ENCODE data around the gene CCNK.

The CCNK gene

GRCh38 chr14:99519347-99519881 is 38.2 kb downstream of the CCNK start:
- no peaks in the 10 kb centered on the region for H3K4me1 ChIP-seq (ENCODE audit: insufficient read depth, low read length)
- H2AFZ ChIP-seq (ENCODE audit: low read depth, low read length) = no peak overlapping the region

DNA sequence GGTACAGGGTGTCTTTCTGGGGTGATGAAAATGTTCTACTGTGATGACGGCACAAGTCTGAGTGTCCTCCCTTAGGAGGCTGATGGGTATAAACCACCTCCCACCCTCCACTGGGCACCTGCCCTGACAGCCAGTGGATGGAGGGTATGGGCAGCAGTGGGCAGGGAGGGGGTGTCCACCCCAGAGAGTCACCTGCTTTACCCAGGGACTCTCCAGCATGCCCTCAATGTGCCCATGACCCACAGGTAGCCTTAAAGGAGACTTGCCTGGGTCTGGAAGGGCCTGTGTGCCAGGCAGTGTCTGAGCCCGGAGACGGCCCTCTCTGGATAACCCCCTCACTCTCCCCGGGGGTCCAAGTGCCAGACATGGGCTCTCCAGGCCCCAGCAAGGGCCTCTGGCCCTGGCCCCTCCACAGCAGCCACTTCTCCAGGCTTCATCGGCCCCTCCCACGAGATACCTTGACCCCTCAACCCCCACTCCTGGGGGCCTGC is 38.8 kb downstream of the CCNK start:
- Histone ChIP-seq H3K9ac (ENCODE audit: low read depth, low read length) (no peak overlapping the region), H3K4me3 (ENCODE audit: low read depth in 1 of 2, low read length in 2 of 2) (no peak overlapping the region), H3K9me3 (ENCODE audit: insufficient read depth, low read length, severe bottlenecking) (no peaks in the 10 kb centered on the region), H3K36me3 (ENCODE audit: insufficient read depth, low read length) (peaks cover 3% of the 10 kb centered on the region; the same call in 1 of the 2 replicates), H3K4me2 (ENCODE audit: insufficient read depth, low read length) (no peak overlapping the region), H3K27me3 (ENCODE audit: insufficient read depth, low read length, poor library complexity) (no peaks in the 10 kb centered on the region), H2AFZ (ENCODE audit: low read depth, low read length) (no peak overlapping the region), H3K27ac (ENCODE audit: low read length) (no peak overlapping the region), H3K79me2 (ENCODE audit: insufficient read depth, low read length) (no peaks in the 10 kb centered on the region), H3K4me1 (ENCODE audit: insufficient read depth, low read length) (no peaks in the 10 kb centered on the region), H4K20me1 (ENCODE audit: insufficient read depth, low read length) (peaks cover 45% of the 10 kb centered on the region)
- TF ChIP-seq EZH2 (IDR thresholded peaks at IDR 0.05; ENCODE audit: borderline replicate concordance, low read depth, low read length, severe bottlenecking) = no peak
- no peak for TF ChIP-seq CTCF (IDR thresholded peaks at IDR 0.05; ENCODE audit: borderline replicate concordance, extremely low read depth, low read length, poor library complexity, severe bottlenecking)
- ATAC-seq (ENCODE audit: insufficient read depth, low read depth) (no peak), DNase-seq (no peak)

More at GRCh38 chr14:99519347-99519881, 38.2 kb downstream of the CCNK start:
- no peak overlapping the region for H3K4me3 ChIP-seq (ENCODE audit: low read depth in 1 of 2, low read length in 2 of 2)
- H3K79me2 ChIP-seq (ENCODE audit: insufficient read depth, low read length) = no peaks in the 10 kb centered on the region
- no peak for TF ChIP-seq CTCF (IDR thresholded peaks at IDR 0.05; ENCODE audit: borderline replicate concordance, extremely low read depth, low read length, poor library complexity, severe bottlenecking)
- no peak for TF ChIP-seq EZH2 (IDR thresholded peaks at IDR 0.05; ENCODE audit: borderline replicate concordance, low read depth, low read length, severe bottlenecking)
- no peaks in the 10 kb centered on the region for H3K9me3 ChIP-seq (ENCODE audit: insufficient read depth, low read length, severe bottlenecking)
- ATAC-seq (ENCODE audit: insufficient read depth, low read depth) (no peak), DNase-seq (no peak)
- H3K27me3 ChIP-seq (ENCODE audit: insufficient read depth, low read length, poor library complexity) = no peaks in the 10 kb centered on the region
- H3K27ac ChIP-seq (ENCODE audit: low read length) = no peak overlapping the region
- no peak overlapping the region for H3K4me2 ChIP-seq (ENCODE audit: insufficient read depth, low read length)
- H4K20me1 ChIP-seq (ENCODE audit: insufficient read depth, low read length) = peaks cover 43% of the 10 kb centered on the region
- peaks cover 8% of the 10 kb centered on the region for H3K36me3 ChIP-seq (ENCODE audit: insufficient read depth, low read length)
- H3K9ac ChIP-seq (ENCODE audit: low read depth, low read length) = no peak overlapping the region

DNA sequence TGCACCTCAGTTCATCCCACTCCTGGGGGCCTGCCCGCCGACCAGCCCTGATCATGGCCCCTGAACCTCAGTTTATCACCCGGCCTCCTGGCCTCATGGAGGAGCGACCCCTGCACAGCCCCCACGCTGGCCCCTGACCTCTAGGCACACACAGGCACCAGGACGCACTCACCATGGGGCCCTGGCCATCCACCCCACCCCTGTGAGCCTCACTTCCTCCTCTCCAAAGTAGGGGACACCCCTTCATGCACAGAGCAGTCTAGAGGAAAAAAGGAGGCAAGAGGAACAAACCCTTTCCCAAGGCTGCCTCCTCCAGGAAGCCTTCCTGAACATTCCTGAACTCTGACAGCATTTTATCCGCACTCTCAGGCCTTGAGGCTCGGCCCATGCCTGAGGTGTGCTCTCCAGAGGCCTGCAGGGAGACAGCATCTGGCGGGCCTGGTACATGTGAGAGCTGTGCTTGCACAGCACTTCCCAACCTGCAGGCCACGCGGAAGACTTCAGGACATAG is 39.4 kb downstream of the CCNK start:
- Histone ChIP-seq H4K20me1 (ENCODE audit: insufficient read depth, low read length) (peaks cover 43% of the 10 kb centered on the region), H3K79me2 (ENCODE audit: insufficient read depth, low read length) (no peaks in the 10 kb centered on the region), H3K4me3 (ENCODE audit: low read depth in 1 of 2, low read length in 2 of 2) (no peak overlapping the region), H3K4me2 (ENCODE audit: insufficient read depth, low read length) (no peak overlapping the region), H3K27ac (ENCODE audit: low read length) (no peak overlapping the region), H3K36me3 (ENCODE audit: insufficient read depth, low read length) (0 out of 2 replicates have a peak, but pooled peaks cover 3% of the 10 kb centered on the region), H3K9ac (ENCODE audit: low read depth, low read length) (no peak overlapping the region), H2AFZ (ENCODE audit: low read depth, low read length) (no peak overlapping the region), H3K4me1 (ENCODE audit: insufficient read depth, low read length) (no peaks in the 10 kb centered on the region), H3K27me3 (ENCODE audit: insufficient read depth, low read length, poor library complexity) (no peaks in the 10 kb centered on the region), H3K9me3 (ENCODE audit: insufficient read depth, low read length, severe bottlenecking) (no peaks in the 10 kb centered on the region)
- TF ChIP-seq CTCF (IDR thresholded peaks at IDR 0.05; ENCODE audit: borderline replicate concordance, extremely low read depth, low read length, poor library complexity, severe bottlenecking) = no peak
- no peak for TF ChIP-seq EZH2 (IDR thresholded peaks at IDR 0.05; ENCODE audit: borderline replicate concordance, low read depth, low read length, severe bottlenecking)
- ATAC-seq (ENCODE audit: insufficient read depth, low read depth) (no peak), DNase-seq (no peak)
